ENCODE measurements around the gene GNL1.

GNL1 gene

DNA sequence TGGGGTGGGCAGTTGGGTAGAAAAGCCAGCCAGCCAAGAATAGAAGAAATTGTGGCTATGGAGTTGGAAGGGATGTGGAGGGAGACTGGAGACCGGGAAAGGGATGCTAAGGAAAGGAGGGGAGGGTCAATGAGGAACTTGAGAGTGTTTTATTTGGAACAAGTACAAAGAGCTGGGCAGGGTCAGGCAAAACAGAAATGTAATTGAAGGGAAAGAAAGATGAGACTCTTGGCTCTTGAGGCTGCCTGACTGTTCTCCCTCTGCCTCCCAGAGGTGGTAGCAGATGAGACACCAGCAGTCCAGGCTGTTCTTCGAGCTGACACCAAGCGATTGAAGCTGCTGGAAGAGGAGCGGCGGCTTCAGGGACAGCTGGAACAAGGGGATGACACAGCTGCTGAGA, 27.6 kb upstream of the GNL1 start:
- TF ChIP-seq, protein P1, sequence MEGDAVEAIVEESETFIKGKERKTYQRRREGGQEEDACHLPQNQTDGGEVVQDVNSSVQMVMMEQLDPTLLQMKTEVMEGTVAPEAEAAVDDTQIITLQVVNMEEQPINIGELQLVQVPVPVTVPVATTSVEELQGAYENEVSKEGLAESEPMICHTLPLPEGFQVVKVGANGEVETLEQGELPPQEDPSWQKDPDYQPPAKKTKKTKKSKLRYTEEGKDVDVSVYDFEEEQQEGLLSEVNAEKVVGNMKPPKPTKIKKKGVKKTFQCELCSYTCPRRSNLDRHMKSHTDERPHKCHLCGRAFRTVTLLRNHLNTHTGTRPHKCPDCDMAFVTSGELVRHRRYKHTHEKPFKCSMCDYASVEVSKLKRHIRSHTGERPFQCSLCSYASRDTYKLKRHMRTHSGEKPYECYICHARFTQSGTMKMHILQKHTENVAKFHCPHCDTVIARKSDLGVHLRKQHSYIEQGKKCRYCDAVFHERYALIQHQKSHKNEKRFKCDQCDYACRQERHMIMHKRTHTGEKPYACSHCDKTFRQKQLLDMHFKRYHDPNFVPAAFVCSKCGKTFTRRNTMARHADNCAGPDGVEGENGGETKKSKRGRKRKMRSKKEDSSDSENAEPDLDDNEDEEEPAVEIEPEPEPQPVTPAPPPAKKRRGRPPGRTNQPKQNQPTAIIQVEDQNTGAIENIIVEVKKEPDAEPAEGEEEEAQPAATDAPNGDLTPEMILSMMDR (IDR thresholded peaks at IDR 0.05; ENCODE audit: low read length) = no peak
- TF ChIP-seq EZH2 (IDR thresholded peaks at IDR 0.05; ENCODE audit: borderline replicate concordance, low read length) = no peak
- Histone ChIP-seq H3K9ac (ENCODE audit: low read length) (no peak overlapping the region), H3K36me3 (ENCODE audit: insufficient read depth, low read length) (peaks cover 92% of the 10 kb centered on the region), H2AFZ (ENCODE audit: low read length) (no peak overlapping the region), H3K4me2 (ENCODE audit: low read length) (no peak overlapping the region), H3K27me3 (ENCODE audit: insufficient read depth, low read length) (no peaks in the 10 kb centered on the region), H3K27ac (ENCODE audit: low read depth, low read length, poor library complexity, severe bottlenecking) (no peak overlapping the region), H3F3A (ENCODE audit: insufficient read depth, low read length) (no peaks in the 10 kb centered on the region), H3K9me2 (ENCODE audit: low read depth, low read length) (no peaks in the 10 kb centered on the region), H3K79me2 (ENCODE audit: insufficient read depth, low read length) (no peaks in the 10 kb centered on the region), H3K4me1 (ENCODE audit: insufficient read depth, low read length, severe bottlenecking) (no peaks in the 10 kb centered on the region), H3K4me3 (ENCODE audit: low read depth, low read length, poor library complexity, severe bottlenecking) (no peak overlapping the region), H3K9me3 (ENCODE audit: low read length) (no peaks in the 10 kb centered on the region), H4K20me1 (ENCODE audit: insufficient read depth, low read length) (no peaks in the 10 kb centered on the region)

DNA sequence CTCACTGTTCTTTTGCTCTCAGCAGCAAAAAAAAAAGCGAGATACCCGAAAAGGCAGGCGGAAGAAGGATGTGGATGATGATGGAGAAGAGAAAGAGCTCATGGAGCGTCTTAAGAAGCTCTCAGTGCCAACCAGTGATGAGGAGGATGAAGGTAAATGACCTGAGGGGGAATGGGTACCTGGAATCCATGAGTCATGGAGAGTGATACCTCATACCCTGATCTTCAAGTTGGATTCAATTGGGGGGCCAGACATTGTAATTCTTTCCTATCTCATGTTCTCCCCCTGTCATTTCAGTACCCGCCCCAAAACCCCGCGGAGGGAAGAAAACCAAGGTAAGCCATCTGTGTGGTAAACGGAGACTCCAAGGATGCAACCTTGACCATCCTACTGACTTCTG, 21.8 kb upstream of the GNL1 start:
- no peaks in the 10 kb centered on the region for H3K9me2 ChIP-seq (ENCODE audit: low read depth, low read length)
- TF ChIP-seq, protein P1 (IDR thresholded peaks at IDR 0.05; ENCODE audit: low read length) = no peak
- no peak for TF ChIP-seq EZH2 (IDR thresholded peaks at IDR 0.05; ENCODE audit: borderline replicate concordance, low read length)
- H3K79me2 ChIP-seq (ENCODE audit: insufficient read depth, low read length) = peaks cover 33% of the 10 kb centered on the region
- H3K27ac ChIP-seq (ENCODE audit: low read depth, low read length, poor library complexity, severe bottlenecking) = no peak overlapping the region
- peaks cover 13% of the 10 kb centered on the region for H3K4me1 ChIP-seq (ENCODE audit: insufficient read depth, low read length, severe bottlenecking)
- no peaks in the 10 kb centered on the region for H4K20me1 ChIP-seq (ENCODE audit: insufficient read depth, low read length)
- H3K27me3 ChIP-seq (ENCODE audit: insufficient read depth, low read length) = no peaks in the 10 kb centered on the region
- no peak overlapping the region for H2AFZ ChIP-seq (ENCODE audit: low read length)
- no peak overlapping the region for H3K4me3 ChIP-seq (ENCODE audit: low read depth, low read length, poor library complexity, severe bottlenecking)
- H3K9me3 ChIP-seq (ENCODE audit: low read length) = no peaks in the 10 kb centered on the region
- peaks cover 78% of the 10 kb centered on the region for H3K36me3 ChIP-seq (ENCODE audit: insufficient read depth, low read length)
- H3K4me2 ChIP-seq (ENCODE audit: low read length) = no peak overlapping the region
- no peaks in the 10 kb centered on the region for H3F3A ChIP-seq (ENCODE audit: insufficient read depth, low read length)
- no peak overlapping the region for H3K9ac ChIP-seq (ENCODE audit: low read length)

DNA sequence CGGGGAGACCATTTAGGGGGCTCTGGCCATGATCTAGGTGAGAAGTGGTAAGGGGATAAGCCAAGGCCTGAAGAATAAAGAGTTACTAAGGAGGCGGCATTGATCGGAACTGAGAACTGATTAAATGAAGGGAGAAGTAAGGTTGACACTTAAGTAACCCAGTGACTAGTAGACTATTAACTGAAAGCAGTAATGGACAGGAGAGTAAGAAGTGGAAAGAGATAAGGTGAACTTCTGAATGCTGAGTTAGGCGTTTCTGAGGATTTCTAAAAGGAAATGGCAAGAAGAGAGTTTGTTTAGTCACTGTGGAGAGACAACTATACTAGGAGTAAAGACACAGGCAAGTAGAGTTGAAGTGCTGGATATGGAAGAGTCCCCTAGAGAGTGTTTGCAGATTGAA, 16.8 kb upstream of the GNL1 start:
- peaks cover 42% of the 10 kb centered on the region for H3K4me1 ChIP-seq (ENCODE audit: insufficient read depth, low read length, severe bottlenecking)
- H3K9me2 ChIP-seq (ENCODE audit: low read depth, low read length) = no peaks in the 10 kb centered on the region
- H2AFZ ChIP-seq (ENCODE audit: low read length) = no peak overlapping the region
- peak overlapping the region; percentile 98 for H3K4me2 ChIP-seq (ENCODE audit: low read length)
- H3K9ac ChIP-seq (ENCODE audit: low read length) = no peak overlapping the region; the same call in 1 of the 2 replicates
- no peaks in the 10 kb centered on the region for H3K27me3 ChIP-seq (ENCODE audit: insufficient read depth, low read length)
- no peak overlapping the region for H3K27ac ChIP-seq (ENCODE audit: low read depth, low read length, poor library complexity, severe bottlenecking)
- no peaks in the 10 kb centered on the region for H3F3A ChIP-seq (ENCODE audit: insufficient read depth, low read length)
- no peaks in the 10 kb centered on the region for H3K9me3 ChIP-seq (ENCODE audit: low read length)
- peaks cover 48% of the 10 kb centered on the region for H3K79me2 ChIP-seq (ENCODE audit: insufficient read depth, low read length)
- TF ChIP-seq EZH2 (IDR thresholded peaks at IDR 0.05; ENCODE audit: borderline replicate concordance, low read length) = no peak
- TF ChIP-seq, protein P1 (IDR thresholded peaks at IDR 0.05; ENCODE audit: low read length) = no peak
- H4K20me1 ChIP-seq (ENCODE audit: insufficient read depth, low read length) = 0 out of 2 replicates have a peak, but pooled peaks cover 3% of the 10 kb centered on the region
- no peak overlapping the region for H3K4me3 ChIP-seq (ENCODE audit: low read depth, low read length, poor library complexity, severe bottlenecking)
- H3K36me3 ChIP-seq (ENCODE audit: insufficient read depth, low read length) = peaks cover 33% of the 10 kb centered on the region
